H1 (cell line): ENCODE results near the gene MUC5AC.

Experiments
- EP300 ChIP-seq, 2 experiments: IDR thresholded peaks; 1 replicate in 1 of 2; 2 replicates in 1 of 2; pipeline ENCODE4 v1.6.1; 2011 to 2012; ENCODE audit warnings: low read depth in 2 of 2, low read length in 2 of 2, mild to moderate bottlenecking in 2 of 2, borderline replicate concordance in 1 of 2, inconsistent platforms in 1 of 2, moderate library complexity in 1 of 2
- EZH2 ChIP-seq: fragments of 200-600 bp; sonication (generic); IDR thresholded peaks from 2 replicates; pipeline ENCODE4 v1.7.1; 2012; ENCODE audit warnings: low read depth, mild to moderate bottlenecking, moderate library complexity, low read length, inconsistent platforms; ENCODE audit not compliant: severe bottlenecking
- FOSL1 ChIP-seq: IDR thresholded peaks from 2 replicates; pipeline ENCODE4 v1.6.1; 2011; ENCODE audit warnings: mild to moderate bottlenecking, low read depth, low read length, moderate library complexity; ENCODE audit not compliant: insufficient read depth
- JUND ChIP-seq: IDR thresholded peaks from 2 replicates; pipeline ENCODE4 v1.6.1; 2011; ENCODE audit warnings: mild to moderate bottlenecking, improper control_type of control experiment, low read length
- POLR2A ChIP-seq, 2 experiments: IDR thresholded peaks; 1 replicate in 1 of 2; 2 replicates in 1 of 2; pipeline ENCODE4 v1.6.1; 2011; ENCODE audit warnings: low read depth in 2 of 2, low read length in 2 of 2, mild to moderate bottlenecking in 2 of 2; ENCODE audit errors: control extremely low read depth in 1 of 2
- POLR2AphosphoS5 ChIP-seq: IDR thresholded peaks from 2 replicates; pipeline ENCODE4 v1.6.1; 2011; ENCODE audit warnings: low read depth, low read length
- RAD21 ChIP-seq, 2 experiments: IDR thresholded peaks in 1 of 2; conservative IDR thresholded peaks in 1 of 2; 2 replicates each; pipeline ENCODE4 v1.6.1; 2011; ENCODE audit warnings: low read depth in 2 of 2, low read length in 2 of 2, improper control_type of control experiment in 1 of 2, inconsistent platforms in 1 of 2, mild to moderate bottlenecking in 1 of 2, moderate library complexity in 1 of 2
- ZNF274 ChIP-seq: IDR thresholded peaks from 2 replicates; pipeline ENCODE4 v1.7.0; 2012; ENCODE audit warnings: low read length, borderline replicate concordance; ENCODE audit errors: extremely low read depth
- TF ChIP-seq, protein P1 (sequence below): IDR thresholded peaks from 2 replicates; pipeline ENCODE4 v1.6.1; 2012; ENCODE audit warnings: inconsistent platforms
- TF ChIP-seq, protein P2 (sequence below), 3 experiments: IDR thresholded peaks; 1 replicate in 2 of 3; 2 replicates in 1 of 3; pipeline versions ENCODE4 v1.5.1 to v1.6.1; 2011; ENCODE audit warnings: low read length in 3 of 3, mild to moderate bottlenecking in 3 of 3, inconsistent platforms in 2 of 3, low read depth in 1 of 3, moderate library complexity in 1 of 3; ENCODE audit not compliant: insufficient read depth in 1 of 3; ENCODE audit errors: control extremely low read depth in 1 of 3

DNA sequence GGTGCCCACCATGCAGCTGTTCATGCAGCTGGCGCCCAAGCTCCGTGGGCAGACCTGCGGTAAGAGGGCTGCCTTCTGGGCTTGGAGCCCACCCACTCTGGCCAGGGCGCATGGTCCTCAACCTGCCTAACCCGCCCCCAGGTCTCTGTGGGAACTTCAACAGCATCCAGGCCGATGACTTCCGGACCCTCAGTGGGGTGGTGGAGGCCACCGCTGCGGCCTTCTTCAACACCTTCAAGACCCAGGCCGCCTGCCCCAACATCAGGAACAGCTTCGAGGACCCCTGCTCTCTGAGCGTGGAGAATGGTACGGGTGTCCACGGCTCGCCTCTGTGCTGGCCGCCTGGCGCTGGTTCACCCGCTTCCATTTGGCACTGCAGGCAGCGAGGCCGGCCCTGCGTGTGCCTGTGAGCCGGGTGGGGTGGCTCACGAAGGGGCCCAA is 11.0 kb downstream of the MUC5AC start:
- TF ChIP-seq POLR2A (IDR thresholded peaks at IDR 0.05; ENCODE audit: control extremely low read depth in 1 of 2, low read depth in 2 of 2, low read length in 2 of 2) = no peak
- no peak for TF ChIP-seq ZNF274
- no peak for TF ChIP-seq EP300 (IDR thresholded peaks at IDR 0.05; ENCODE audit: borderline replicate concordance in 1 of 2, low read depth in 2 of 2, low read length in 2 of 2)
- TF ChIP-seq, protein P1, sequence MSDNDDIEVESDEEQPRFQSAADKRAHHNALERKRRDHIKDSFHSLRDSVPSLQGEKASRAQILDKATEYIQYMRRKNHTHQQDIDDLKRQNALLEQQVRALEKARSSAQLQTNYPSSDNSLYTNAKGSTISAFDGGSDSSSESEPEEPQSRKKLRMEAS = no peak
- no peak for TF ChIP-seq EZH2
- no peak for TF ChIP-seq POLR2AphosphoS5
- TF ChIP-seq, protein P2, sequence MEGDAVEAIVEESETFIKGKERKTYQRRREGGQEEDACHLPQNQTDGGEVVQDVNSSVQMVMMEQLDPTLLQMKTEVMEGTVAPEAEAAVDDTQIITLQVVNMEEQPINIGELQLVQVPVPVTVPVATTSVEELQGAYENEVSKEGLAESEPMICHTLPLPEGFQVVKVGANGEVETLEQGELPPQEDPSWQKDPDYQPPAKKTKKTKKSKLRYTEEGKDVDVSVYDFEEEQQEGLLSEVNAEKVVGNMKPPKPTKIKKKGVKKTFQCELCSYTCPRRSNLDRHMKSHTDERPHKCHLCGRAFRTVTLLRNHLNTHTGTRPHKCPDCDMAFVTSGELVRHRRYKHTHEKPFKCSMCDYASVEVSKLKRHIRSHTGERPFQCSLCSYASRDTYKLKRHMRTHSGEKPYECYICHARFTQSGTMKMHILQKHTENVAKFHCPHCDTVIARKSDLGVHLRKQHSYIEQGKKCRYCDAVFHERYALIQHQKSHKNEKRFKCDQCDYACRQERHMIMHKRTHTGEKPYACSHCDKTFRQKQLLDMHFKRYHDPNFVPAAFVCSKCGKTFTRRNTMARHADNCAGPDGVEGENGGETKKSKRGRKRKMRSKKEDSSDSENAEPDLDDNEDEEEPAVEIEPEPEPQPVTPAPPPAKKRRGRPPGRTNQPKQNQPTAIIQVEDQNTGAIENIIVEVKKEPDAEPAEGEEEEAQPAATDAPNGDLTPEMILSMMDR (IDR thresholded peaks at IDR 0.05; ENCODE audit: control extremely low read depth in 1 of 3, insufficient read depth in 1 of 3, low read depth in 1 of 3, low read length in 3 of 3) = no peak
- no peak for TF ChIP-seq RAD21 (IDR thresholded peaks at IDR 0.05 in 1 of 2, conservative IDR thresholded peaks at IDR 0.05 in 1 of 2; ENCODE audit: low read depth in 2 of 2, low read length in 2 of 2)
- no peak for TF ChIP-seq FOSL1
- TF ChIP-seq JUND = no peak
